ENCODE measurements around the gene XKR7.

XKR7 gene

DNA sequence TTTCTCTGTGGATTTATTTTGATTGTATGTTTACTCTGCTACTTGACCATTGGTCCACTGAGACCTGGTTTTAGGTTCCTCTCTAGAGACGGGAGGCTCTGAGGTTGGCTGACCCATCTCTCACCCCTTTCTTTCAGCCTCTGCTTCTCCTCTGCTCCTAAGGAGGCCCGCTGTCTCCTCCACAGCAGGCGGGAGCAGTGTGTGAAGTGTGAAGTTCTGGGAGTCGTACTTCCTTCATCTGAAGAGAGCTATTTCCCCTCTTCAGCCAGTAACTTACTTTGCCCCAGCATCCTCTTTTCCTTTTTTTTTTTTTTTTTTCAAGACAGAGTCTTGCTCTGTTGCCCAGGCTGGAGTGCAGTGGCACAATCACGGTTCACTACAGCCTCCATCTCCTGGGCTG, 37.2 kb upstream of the XKR7 start:
- TF ChIP-seq, protein P1, sequence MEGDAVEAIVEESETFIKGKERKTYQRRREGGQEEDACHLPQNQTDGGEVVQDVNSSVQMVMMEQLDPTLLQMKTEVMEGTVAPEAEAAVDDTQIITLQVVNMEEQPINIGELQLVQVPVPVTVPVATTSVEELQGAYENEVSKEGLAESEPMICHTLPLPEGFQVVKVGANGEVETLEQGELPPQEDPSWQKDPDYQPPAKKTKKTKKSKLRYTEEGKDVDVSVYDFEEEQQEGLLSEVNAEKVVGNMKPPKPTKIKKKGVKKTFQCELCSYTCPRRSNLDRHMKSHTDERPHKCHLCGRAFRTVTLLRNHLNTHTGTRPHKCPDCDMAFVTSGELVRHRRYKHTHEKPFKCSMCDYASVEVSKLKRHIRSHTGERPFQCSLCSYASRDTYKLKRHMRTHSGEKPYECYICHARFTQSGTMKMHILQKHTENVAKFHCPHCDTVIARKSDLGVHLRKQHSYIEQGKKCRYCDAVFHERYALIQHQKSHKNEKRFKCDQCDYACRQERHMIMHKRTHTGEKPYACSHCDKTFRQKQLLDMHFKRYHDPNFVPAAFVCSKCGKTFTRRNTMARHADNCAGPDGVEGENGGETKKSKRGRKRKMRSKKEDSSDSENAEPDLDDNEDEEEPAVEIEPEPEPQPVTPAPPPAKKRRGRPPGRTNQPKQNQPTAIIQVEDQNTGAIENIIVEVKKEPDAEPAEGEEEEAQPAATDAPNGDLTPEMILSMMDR (IDR thresholded peaks at IDR 0.05; ENCODE audit: low read length, missing control alignments): no peak
- DNase-seq (ENCODE audit: low read depth): no peak
- no peak overlapping the region for H3K4me3 ChIP-seq (replicated peaks; ENCODE audit: low read depth, low read length)

DNA sequence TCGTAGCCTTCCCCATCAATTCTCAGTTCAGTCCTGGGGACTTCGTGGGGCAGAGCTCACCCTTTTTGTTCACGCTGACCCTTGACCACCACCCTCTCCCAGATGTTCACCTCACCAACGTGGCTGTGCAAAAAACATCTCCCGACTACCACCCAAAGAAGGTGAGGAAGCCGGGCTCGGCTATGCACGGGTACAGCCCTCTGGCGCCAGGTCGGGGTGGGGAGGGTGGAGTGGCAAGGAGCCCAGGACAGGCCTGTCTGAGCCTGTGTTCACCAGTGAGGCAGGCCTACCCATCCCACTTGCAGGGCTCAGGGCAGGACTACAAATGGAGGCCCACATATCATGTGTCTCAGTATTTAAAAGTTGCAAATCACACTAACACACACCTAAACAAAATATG, 34.3 kb upstream of the XKR7 start:
- no peak overlapping the region for H3K4me3 ChIP-seq (replicated peaks; ENCODE audit: low read depth, low read length)
- no peak for DNase-seq (ENCODE audit: low read depth)
- TF ChIP-seq, protein P1 (IDR thresholded peaks at IDR 0.05; ENCODE audit: low read length, missing control alignments): no peak

DNA sequence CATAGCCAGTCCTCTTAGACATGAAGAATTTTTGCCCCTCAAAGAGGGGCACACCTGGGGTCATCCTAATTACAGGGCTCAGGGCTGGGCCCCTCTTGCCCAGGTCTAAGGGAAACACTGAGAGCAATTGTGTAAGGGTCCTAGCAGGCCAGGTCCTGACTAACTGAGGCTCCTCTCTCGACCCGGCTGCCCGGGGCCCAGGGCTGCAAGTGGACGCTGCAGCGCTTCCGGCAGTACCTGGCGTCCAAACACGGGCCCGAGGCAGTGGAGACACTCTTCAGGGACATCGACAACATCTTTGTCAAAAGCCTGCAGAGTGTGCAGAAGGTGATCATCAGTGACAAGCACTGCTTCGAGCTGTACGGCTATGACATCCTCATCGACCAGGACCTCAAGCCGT, 33.5 kb upstream of the XKR7 start:
- no peak overlapping the region for H3K4me3 ChIP-seq (replicated peaks; ENCODE audit: low read depth, low read length)
- DNase-seq (ENCODE audit: low read depth): no peak
- TF ChIP-seq, protein P1 (IDR thresholded peaks at IDR 0.05; ENCODE audit: low read length, missing control alignments): no peak

DNA sequence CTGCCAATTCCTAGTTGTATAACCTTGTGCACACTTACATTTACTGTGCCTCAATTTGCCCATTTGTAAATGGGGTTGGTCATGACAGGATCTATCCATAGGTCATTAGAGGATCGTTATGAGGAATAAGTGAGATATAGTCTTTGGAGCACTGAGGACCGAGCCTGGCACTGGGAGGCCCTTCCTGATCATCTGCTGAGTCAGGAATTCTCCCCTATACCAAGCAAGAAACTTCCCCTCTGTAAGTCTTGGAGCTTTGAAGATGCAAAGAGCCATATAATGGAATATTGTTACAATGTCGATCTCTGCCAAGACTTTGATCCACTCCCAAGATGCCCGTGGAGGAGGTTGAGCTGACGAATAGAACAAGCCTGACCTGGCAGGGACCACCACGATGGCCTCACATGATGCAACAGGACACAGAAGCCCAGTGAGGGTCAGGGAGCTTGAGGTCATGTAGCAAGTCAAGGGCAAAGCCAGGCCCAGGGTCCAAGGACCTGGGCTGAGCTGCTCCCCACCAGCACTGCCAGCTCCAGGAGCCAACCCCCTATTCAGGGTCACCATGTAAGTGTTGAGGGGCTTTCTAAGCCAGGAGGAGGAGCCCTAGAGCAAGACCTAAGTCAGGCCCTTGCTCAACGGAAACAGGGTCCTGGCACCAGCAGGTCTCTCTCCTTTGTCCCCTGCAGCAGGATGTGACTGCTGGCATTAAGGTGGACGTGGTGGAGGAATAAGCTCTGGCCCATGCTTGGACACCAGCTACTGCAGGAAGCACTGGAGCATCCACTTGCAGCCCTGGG, 32.8 kb upstream of the XKR7 start:
- TF ChIP-seq, protein P1 (IDR thresholded peaks at IDR 0.05; ENCODE audit: low read length, missing control alignments): no peak
- no peak overlapping the region for H3K4me3 ChIP-seq (replicated peaks; ENCODE audit: low read depth, low read length)
- DNase-seq (ENCODE audit: low read depth): no peak

DNA sequence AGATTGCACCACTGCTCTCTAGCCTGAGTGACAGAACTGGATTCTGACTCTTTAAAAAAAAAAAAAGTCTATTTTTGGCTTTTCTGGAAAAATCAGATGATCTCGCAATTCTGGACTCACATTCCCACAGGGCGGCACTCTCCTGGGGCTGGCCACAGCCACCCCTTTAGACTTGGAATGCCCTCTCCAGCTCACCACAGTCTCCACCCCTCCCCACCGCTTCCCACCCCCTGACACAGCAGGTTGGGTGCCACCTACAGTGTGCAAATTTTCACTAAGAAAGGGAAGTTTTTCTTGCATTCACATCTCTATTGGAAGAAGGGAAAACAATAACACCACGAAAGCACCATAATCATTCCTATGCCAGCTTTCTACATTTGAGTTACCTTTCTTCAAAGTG, 31.5 kb upstream of the XKR7 start:
- no peak for DNase-seq (ENCODE audit: low read depth)
- TF ChIP-seq, protein P1 (IDR thresholded peaks at IDR 0.05; ENCODE audit: low read length, missing control alignments): no peak
- no peak overlapping the region for H3K4me3 ChIP-seq (replicated peaks; ENCODE audit: low read depth, low read length)

DNA sequence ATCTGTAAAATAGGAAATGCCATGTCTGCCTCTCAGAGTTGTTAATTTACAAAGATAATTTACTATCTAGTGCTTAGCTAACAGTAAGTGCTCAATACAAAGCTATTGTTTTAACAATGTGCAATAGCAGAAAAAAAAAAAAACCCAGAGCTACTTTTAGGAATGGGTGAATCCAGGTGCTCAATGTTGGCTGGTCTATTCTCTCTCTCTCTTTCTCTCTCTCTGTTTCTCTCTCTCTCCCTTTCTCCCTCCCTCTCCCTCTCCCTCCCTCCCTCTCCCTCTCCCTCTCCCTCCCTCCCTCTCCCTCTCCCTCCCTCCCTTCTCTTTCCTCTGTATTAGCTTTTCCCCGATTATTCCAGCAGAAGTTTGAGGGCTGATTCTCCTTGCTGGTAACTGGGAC, 30.1 kb upstream of the XKR7 start:
- no peak for DNase-seq (ENCODE audit: low read depth)
- TF ChIP-seq, protein P1 (IDR thresholded peaks at IDR 0.05; ENCODE audit: low read length, missing control alignments): no peak
- H3K4me3 ChIP-seq (replicated peaks; ENCODE audit: low read depth, low read length): no peak overlapping the region

DNA sequence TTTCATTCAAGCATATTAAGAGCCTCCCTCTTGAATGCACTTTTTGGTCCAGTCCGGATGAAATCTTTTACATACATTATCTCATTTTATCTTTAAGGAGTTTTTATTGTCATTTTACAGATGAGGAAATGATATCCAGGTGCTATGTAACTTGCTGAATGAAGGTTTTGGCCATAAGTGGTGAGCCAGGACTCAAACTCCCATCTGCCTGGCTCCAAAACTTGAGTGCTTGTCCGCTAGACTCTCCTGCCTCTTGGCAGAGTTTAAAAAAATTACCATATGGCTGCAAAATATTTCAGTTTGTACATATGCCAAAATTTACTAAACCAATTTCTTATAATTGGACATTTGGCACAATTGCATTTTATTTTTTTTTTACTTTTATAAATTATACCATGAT, 28.3 kb upstream of the XKR7 start:
- no peak for DNase-seq (ENCODE audit: low read depth)

More for the DNA sequence above, 28.3 kb upstream of the XKR7 start:
- TF ChIP-seq, protein P1 (IDR thresholded peaks at IDR 0.05; ENCODE audit: low read length, missing control alignments): no peak
- no peak overlapping the region for H3K4me3 ChIP-seq (replicated peaks; ENCODE audit: low read depth, low read length)

Measured in fibroblast of pulmonary artery (primary cell).